GM12891 (cell line): ENCODE measurements around the gene EHMT1.

ENCODE experiments used
- DNase-seq: peaks from one replicate; pipeline ENCODE4 v3.0.0; 2011; ENCODE audit warnings: low spot score; ENCODE audit not compliant: insufficient read length
- FAIRE-seq: peaks from 2 replicates; lab custom pipeline; 2011; peaks lifted over from hg19 to GRCh38; lab: Jason Lieb, UNC
- PAX5 ChIP-seq: IDR thresholded peaks from 2 replicates; pipeline ENCODE4 v1.6.1; 2011; ENCODE audit warnings: low read length, moderate library complexity, mild to moderate bottlenecking; ENCODE audit not compliant: insufficient read depth, severe bottlenecking
- POLR2A ChIP-seq: IDR thresholded peaks from 2 replicates; pipeline ENCODE4 v1.6.1; 2011; ENCODE audit warnings: low read depth, low read length, control low read depth
- POLR2AphosphoS5 ChIP-seq: IDR thresholded peaks from 2 replicates; pipeline ENCODE4 v1.6.1; 2011; ENCODE audit warnings: low read depth, low read length, control low read depth
- POU2F2 ChIP-seq: IDR thresholded peaks from 2 replicates; pipeline ENCODE4 v1.6.1; 2011; ENCODE audit warnings: low read depth, mild to moderate bottlenecking, control low read depth, low read length, moderate library complexity
- SPI1 ChIP-seq: IDR thresholded peaks from 2 replicates; pipeline ENCODE4 v1.6.1; 2011; ENCODE audit warnings: low read depth, low read length, control low read depth
- TAF1 ChIP-seq: IDR thresholded peaks from 2 replicates; pipeline ENCODE4 v1.6.1; 2011; ENCODE audit warnings: low read depth, low read length, control low read depth

EHMT1 gene

GRCh38 chr9:137756045-137756744, 137.4 kb downstream of the EHMT1 start:
- FAIRE-seq (no peak), DNase-seq (no peak)
- TF ChIP-seq SPI1 (no peak), PAX5 (no peak), POLR2AphosphoS5 (no peak), POU2F2 (no peak), TAF1 (no peak), POLR2A (no peak)

GRCh38 chr9:137757139-137757538, 138.3 kb downstream of the EHMT1 start:
- no peak for FAIRE-seq
- TF ChIP-seq POLR2A (no peak), SPI1 (no peak), TAF1 (no peak), POU2F2 (no peak), POLR2AphosphoS5 (no peak), PAX5 (no peak)
- DNase-seq = no peak

- peak; percentile 72 for FAIRE-seq
- DNase-seq = no peak
- TF ChIP-seq TAF1 (0 out of 2 replicates have a peak, but pooled peaks have one; percentile 24), POLR2A (peak; percentile 63; the same call in 1 of the 2 replicates), SPI1 (no peak), POU2F2 (peak; percentile 78; the same call in 1 of the 2 replicates), PAX5 (peak; percentile 27), POLR2AphosphoS5 (peak; percentile 77; the same call in 1 of the 2 replicates)
Observed at GRCh38 chr9:137757613-137758029, 138.8 kb downstream of the EHMT1 start.

GRCh38 chr9:137758067-137758466, 139.3 kb downstream of the EHMT1 start:
- FAIRE-seq (peak; percentile 51), DNase-seq (no peak)
- TF ChIP-seq SPI1 (no peak), PAX5 (no peak), POLR2AphosphoS5 (peak; percentile 49; the same call in 1 of the 2 replicates), TAF1 (0 out of 2 replicates have a peak, but pooled peaks have one; percentile 1), POLR2A (no peak; the same call in 1 of the 2 replicates), POU2F2 (no peak)

- DNase-seq (no peak), FAIRE-seq (peak; percentile 78)
- TF ChIP-seq PAX5 (peak; percentile 61), TAF1 (no peak), SPI1 (peak; percentile 96)
Observed at GRCh38 chr9:137759117-137759516, 140.3 kb downstream of the EHMT1 start.

- no peak for DNase-seq
- 0 out of 2 replicates have a peak, but pooled peaks have one; percentile 38 for TF ChIP-seq POLR2AphosphoS5
- TF ChIP-seq POLR2A = peak; percentile 30; the same call in 1 of the 2 replicates
- TF ChIP-seq SPI1 = no peak
- TF ChIP-seq TAF1 = no peak
- peak; percentile 67 for FAIRE-seq
Observed at GRCh38 chr9:137759649-137760321, 141.0 kb downstream of the EHMT1 start.

GRCh38 chr9:137760426-137760825, 141.6 kb downstream of the EHMT1 start:
- no peak for DNase-seq
- no peak for FAIRE-seq
- TF ChIP-seq POLR2A (no peak), TAF1 (no peak), POLR2AphosphoS5 (no peak), PAX5 (no peak), POU2F2 (no peak), SPI1 (no peak)

GRCh38 chr9:137761032-137761431, 142.2 kb downstream of the EHMT1 start:
- no peak for DNase-seq
- peak; percentile 40 for FAIRE-seq
- no peak; the same call in 1 of the 2 replicates for TF ChIP-seq TAF1
- no peak for TF ChIP-seq POLR2AphosphoS5
- no peak for TF ChIP-seq SPI1
- TF ChIP-seq PAX5 = no peak
- no peak for TF ChIP-seq POU2F2
- no peak for TF ChIP-seq POLR2A

GRCh38 chr9:137761793-137762192, 143.0 kb downstream of the EHMT1 start:
- DNase-seq (no peak), FAIRE-seq (no peak)
- TF ChIP-seq POU2F2 (0 out of 2 replicates have a peak, but pooled peaks have one; percentile 33), SPI1 (no peak), TAF1 (no peak), PAX5 (no peak), POLR2AphosphoS5 (no peak), POLR2A (no peak)
